HUES6 (cell line): Measurements from ENCODE around the gene DOLPP1.
A peak's percentile ranks its signal among the peaks of the same experiment; 100 is the strongest.

ENCODE experiments used
- H3K27ac ChIP-seq: 2 replicates; pipeline ENCODE4 v1.7.0; 2013; ENCODE audit warnings: low read depth, mild to moderate bottlenecking, low read length, inconsistent platforms
- H3K27me3 ChIP-seq: 2 replicates; pipeline ENCODE4 v1.6.1; 2013; ENCODE audit warnings: low read length; ENCODE audit not compliant: control insufficient read depth, insufficient read depth
- H3K36me3 ChIP-seq: 2 replicates; pipeline ENCODE4 v1.6.1; 2013; ENCODE audit warnings: low read length; ENCODE audit not compliant: control insufficient read depth, insufficient read depth
- H3K4me1 ChIP-seq: 2 replicates; pipeline ENCODE4 v1.6.1; 2013; ENCODE audit warnings: low read length; ENCODE audit not compliant: control insufficient read depth, insufficient read depth
- H3K4me3 ChIP-seq: 2 replicates; pipeline ENCODE4 v1.5.1; 2013; ENCODE audit warnings: low read depth, low read length
- H3K9ac ChIP-seq: one replicate; pipeline ENCODE4 v1.6.1; 2013; ENCODE audit warnings: mild to moderate bottlenecking, low read length
- H3K9me3 ChIP-seq: 2 replicates; pipeline ENCODE4 v1.6.1; 2013; ENCODE audit warnings: low read depth, low read length; ENCODE audit not compliant: control insufficient read depth, insufficient read depth

The DOLPP1 gene

GRCh38 chr9:129068110-129068509 is 12.8 kb upstream of the DOLPP1 start:
- H3K4me1 ChIP-seq = peaks cover 29% of the 10 kb centered on the region
- no peak overlapping the region for H3K27ac ChIP-seq
- H3K4me3 ChIP-seq = no peak overlapping the region
- H3K36me3 ChIP-seq = peaks cover 52% of the 10 kb centered on the region
- H3K9me3 ChIP-seq = no peaks in the 10 kb centered on the region
- H3K9ac ChIP-seq = no peak overlapping the region
- no peaks in the 10 kb centered on the region for H3K27me3 ChIP-seq

GRCh38 chr9:129068990-129069861 is 11.7 kb upstream of the DOLPP1 start:
- Histone ChIP-seq H3K4me1 (peaks cover 29% of the 10 kb centered on the region), H3K27ac (no peak overlapping the region), H3K9ac (no peak overlapping the region)

GRCh38 chr9:129069862-129070641 is 10.9 kb upstream of the DOLPP1 start:
- Histone ChIP-seq H3K4me3 (no peak overlapping the region), H3K27me3 (no peaks in the 10 kb centered on the region), H3K9me3 (no peaks in the 10 kb centered on the region), H3K27ac (no peak overlapping the region), H3K4me1 (peaks cover 29% of the 10 kb centered on the region), H3K36me3 (peaks cover 39% of the 10 kb centered on the region), H3K9ac (no peak overlapping the region)

More at GRCh38 chr9:129068990-129069861, 11.7 kb upstream of the DOLPP1 start:
- Histone ChIP-seq H3K9me3 (no peaks in the 10 kb centered on the region), H3K36me3 (peaks cover 44% of the 10 kb centered on the region), H3K4me3 (no peak overlapping the region), H3K27me3 (no peaks in the 10 kb centered on the region)

- H3K9ac ChIP-seq = peak overlapping the region; percentile 22
- no peaks in the 10 kb centered on the region for H3K27me3 ChIP-seq
- H3K4me3 ChIP-seq = peak overlapping the region; percentile 32; the same call in 1 of the 2 replicates
- H3K27ac ChIP-seq = peak overlapping the region; percentile 37
- H3K9me3 ChIP-seq = no peaks in the 10 kb centered on the region
- peaks cover 29% of the 10 kb centered on the region for H3K4me1 ChIP-seq
- H3K36me3 ChIP-seq = peaks cover 34% of the 10 kb centered on the region
Observed at GRCh38 chr9:129070696-129071525, 10.0 kb upstream of the DOLPP1 start.

- H3K4me3 ChIP-seq = peak overlapping the region; percentile 32
- no peaks in the 10 kb centered on the region for H3K27me3 ChIP-seq
- peak overlapping the region; percentile 37 for H3K27ac ChIP-seq
- H3K9me3 ChIP-seq = no peaks in the 10 kb centered on the region
- peak overlapping the region; percentile 22 for H3K9ac ChIP-seq
- H3K4me1 ChIP-seq = peaks cover 29% of the 10 kb centered on the region
- peaks cover 32% of the 10 kb centered on the region for H3K36me3 ChIP-seq
Observed at GRCh38 chr9:129071526-129072126, 9.3 kb upstream of the DOLPP1 start.

GRCh38 chr9:129072171-129072570 is 8.7 kb upstream of the DOLPP1 start:
- no peaks in the 10 kb centered on the region for H3K27me3 ChIP-seq
- no peaks in the 10 kb centered on the region for H3K9me3 ChIP-seq
- peaks cover 29% of the 10 kb centered on the region for H3K4me1 ChIP-seq
- H3K36me3 ChIP-seq = peaks cover 31% of the 10 kb centered on the region
- peak overlapping the region; percentile 32 for H3K4me3 ChIP-seq
- peak overlapping the region; percentile 26 for H3K9ac ChIP-seq
- peak overlapping the region; percentile 5; the same call in 1 of the 2 replicates for H3K27ac ChIP-seq

- Histone ChIP-seq H3K4me1 (peaks cover 29% of the 10 kb centered on the region), H3K36me3 (peaks cover 19% of the 10 kb centered on the region), H3K27me3 (no peaks in the 10 kb centered on the region), H3K9ac (no peak overlapping the region), H3K4me3 (no peak overlapping the region), H3K9me3 (no peaks in the 10 kb centered on the region), H3K27ac (no peak overlapping the region)
Observed at GRCh38 chr9:129073404-129073803, 7.5 kb upstream of the DOLPP1 start.

GRCh38 chr9:129074106-129074505 is 6.8 kb upstream of the DOLPP1 start:
- Histone ChIP-seq H3K9ac (no peak overlapping the region), H3K27ac (no peak overlapping the region), H3K36me3 (peaks cover 13% of the 10 kb centered on the region), H3K4me3 (no peak overlapping the region), H3K9me3 (no peaks in the 10 kb centered on the region), H3K27me3 (no peaks in the 10 kb centered on the region), H3K4me1 (peaks cover 28% of the 10 kb centered on the region)

- Histone ChIP-seq H3K27me3 (no peaks in the 10 kb centered on the region), H3K9ac (no peak overlapping the region), H3K4me1 (peaks cover 16% of the 10 kb centered on the region), H3K4me3 (no peak overlapping the region), H3K27ac (no peak overlapping the region), H3K36me3 (no peaks in the 10 kb centered on the region), H3K9me3 (no peaks in the 10 kb centered on the region)
Observed at GRCh38 chr9:129075996-129076639, 4.8 kb upstream of the DOLPP1 start.

GRCh38 chr9:129076640-129077037 is 4.3 kb upstream of the DOLPP1 start:
- no peak overlapping the region for H3K9ac ChIP-seq
- H3K4me3 ChIP-seq = no peak overlapping the region
- no peaks in the 10 kb centered on the region for H3K27me3 ChIP-seq
- H3K9me3 ChIP-seq = no peaks in the 10 kb centered on the region
- peaks cover 11% of the 10 kb centered on the region for H3K4me1 ChIP-seq
- H3K36me3 ChIP-seq = no peaks in the 10 kb centered on the region
- H3K27ac ChIP-seq = no peak overlapping the region
